Spleen (tissue), 7 donors: ENCODE data around the gene AKAP13.

Source experiments
- POLR2AphosphoS5 ChIP-seq, 3 donors: sonication (generic); formaldehyde crosslinking; IDR thresholded peaks; one replicate each; pipeline ENCODE4 v1.5.1; 2017; ENCODE audit warnings: antibody characterized with exemption in 3 of 3
- TF ChIP-seq, protein P1 (sequence below), 11 experiments: fragments of 200-600 bp in 7 of 11; fragments of 450-650 bp in 4 of 11; sonication (generic) in 4 of 11; IDR thresholded peaks in 8 of 11; conservative IDR thresholded peaks in 3 of 11; 1 replicate in 7 of 11; 2 replicates in 4 of 11; pipeline versions ENCODE4 v1.4.0 to v1.8.0; 2016 to 2021; ENCODE audit warnings: antibody characterized with exemption in 11 of 11, inconsistent platforms in 4 of 11, mild to moderate bottlenecking in 1 of 11
- donor health status: DM: no; HTN: no; CAD: no; lungs with moderate emphysema.
- donor health status: DM: no; HTN: no; CAD: no.
- donor health status: DM: no; HTN: no; CAD: no.

DNA sequence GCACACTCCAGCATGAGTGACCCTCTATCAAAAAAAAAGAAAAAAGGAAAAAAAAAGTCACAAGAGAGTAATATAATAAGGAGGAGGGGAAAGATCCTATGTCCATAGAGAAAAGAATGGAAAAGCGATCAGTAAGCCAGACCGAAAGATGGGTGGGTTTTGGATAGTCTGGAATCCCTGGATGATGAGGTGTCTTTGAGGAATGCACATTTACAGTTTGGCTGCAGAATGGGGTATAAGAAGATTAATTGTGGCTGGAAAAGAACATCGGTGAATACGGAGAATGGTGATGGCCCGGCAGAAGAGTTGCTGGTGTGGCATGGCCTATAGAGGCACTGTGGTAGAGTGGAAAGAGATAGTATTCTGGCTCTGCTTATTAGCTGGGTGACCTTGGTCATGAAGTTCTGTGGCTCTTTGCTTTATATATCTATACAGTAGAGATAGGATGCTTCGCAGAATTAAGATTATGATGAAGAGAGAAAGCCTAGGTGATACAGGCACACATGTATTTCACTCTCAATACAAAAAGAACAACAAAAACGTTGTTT is 187.9 kb downstream of the AKAP13 start:
- TF ChIP-seq POLR2AphosphoS5 (IDR thresholded peaks at IDR 0.05), result no peak
- TF ChIP-seq, protein P1, sequence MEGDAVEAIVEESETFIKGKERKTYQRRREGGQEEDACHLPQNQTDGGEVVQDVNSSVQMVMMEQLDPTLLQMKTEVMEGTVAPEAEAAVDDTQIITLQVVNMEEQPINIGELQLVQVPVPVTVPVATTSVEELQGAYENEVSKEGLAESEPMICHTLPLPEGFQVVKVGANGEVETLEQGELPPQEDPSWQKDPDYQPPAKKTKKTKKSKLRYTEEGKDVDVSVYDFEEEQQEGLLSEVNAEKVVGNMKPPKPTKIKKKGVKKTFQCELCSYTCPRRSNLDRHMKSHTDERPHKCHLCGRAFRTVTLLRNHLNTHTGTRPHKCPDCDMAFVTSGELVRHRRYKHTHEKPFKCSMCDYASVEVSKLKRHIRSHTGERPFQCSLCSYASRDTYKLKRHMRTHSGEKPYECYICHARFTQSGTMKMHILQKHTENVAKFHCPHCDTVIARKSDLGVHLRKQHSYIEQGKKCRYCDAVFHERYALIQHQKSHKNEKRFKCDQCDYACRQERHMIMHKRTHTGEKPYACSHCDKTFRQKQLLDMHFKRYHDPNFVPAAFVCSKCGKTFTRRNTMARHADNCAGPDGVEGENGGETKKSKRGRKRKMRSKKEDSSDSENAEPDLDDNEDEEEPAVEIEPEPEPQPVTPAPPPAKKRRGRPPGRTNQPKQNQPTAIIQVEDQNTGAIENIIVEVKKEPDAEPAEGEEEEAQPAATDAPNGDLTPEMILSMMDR (IDR thresholded peaks at IDR 0.05 in 8 of 11, conservative IDR thresholded peaks at IDR 0.05 in 3 of 11), result no peak
